SU-DHL-6 (cell line): ENCODE measurements around the gene SHISA9.

ENCODE experiments used
- EZH2phosphoT487 ChIP-seq: fragments of 200-600 bp; sonication (generic), shearing (Covaris generic); conservative IDR thresholded peaks from 2 replicates; pipeline ENCODE4 v1.6.1; 2018; ENCODE audit warnings: mild to moderate bottlenecking, antibody characterized with exemption, low read length, moderate library complexity, mixed read lengths
- TF ChIP-seq, protein P1 (sequence below): fragments of 200-600 bp; sonication (generic); IDR thresholded peaks from one replicate; pipeline ENCODE4 v1.5.1; 2017; ENCODE audit warnings: antibody characterized with exemption, mild to moderate bottlenecking, low read length, moderate library complexity; ENCODE audit not compliant: insufficient read depth, poor library complexity, severe bottlenecking

DNA sequence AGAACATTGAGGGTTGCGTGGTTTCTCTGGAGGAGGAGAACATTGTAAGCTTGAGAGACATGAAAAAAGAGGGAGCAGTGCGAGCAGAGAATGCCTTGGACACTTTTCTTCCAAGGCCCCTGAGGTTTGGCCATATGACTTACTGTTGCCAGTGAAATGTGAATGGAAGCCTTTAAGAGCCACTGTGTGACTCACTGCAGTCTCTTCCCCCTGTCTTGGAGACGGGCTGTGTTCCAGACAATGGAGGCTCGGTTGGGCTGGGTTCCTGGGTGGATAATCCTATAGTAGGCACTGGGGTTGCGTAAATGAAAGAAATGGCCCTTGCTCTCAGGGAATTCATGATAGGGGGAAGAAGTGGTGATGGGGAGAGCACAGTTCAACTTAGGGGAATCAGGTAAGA is 75.5 kb downstream of the SHISA9 start:
- TF ChIP-seq, protein P1, sequence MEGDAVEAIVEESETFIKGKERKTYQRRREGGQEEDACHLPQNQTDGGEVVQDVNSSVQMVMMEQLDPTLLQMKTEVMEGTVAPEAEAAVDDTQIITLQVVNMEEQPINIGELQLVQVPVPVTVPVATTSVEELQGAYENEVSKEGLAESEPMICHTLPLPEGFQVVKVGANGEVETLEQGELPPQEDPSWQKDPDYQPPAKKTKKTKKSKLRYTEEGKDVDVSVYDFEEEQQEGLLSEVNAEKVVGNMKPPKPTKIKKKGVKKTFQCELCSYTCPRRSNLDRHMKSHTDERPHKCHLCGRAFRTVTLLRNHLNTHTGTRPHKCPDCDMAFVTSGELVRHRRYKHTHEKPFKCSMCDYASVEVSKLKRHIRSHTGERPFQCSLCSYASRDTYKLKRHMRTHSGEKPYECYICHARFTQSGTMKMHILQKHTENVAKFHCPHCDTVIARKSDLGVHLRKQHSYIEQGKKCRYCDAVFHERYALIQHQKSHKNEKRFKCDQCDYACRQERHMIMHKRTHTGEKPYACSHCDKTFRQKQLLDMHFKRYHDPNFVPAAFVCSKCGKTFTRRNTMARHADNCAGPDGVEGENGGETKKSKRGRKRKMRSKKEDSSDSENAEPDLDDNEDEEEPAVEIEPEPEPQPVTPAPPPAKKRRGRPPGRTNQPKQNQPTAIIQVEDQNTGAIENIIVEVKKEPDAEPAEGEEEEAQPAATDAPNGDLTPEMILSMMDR = no peak
- TF ChIP-seq EZH2phosphoT487 = no peak
